HCT116 (cell line): ENCODE results near the gene STAT4. TPM values are rescaled to one million over a fixed set of nuclear protein-coding genes. Genes with fewer than 3 reads are reported as not detected.

Source experiments
- ATAC-seq: fragments of 200-7000 bp; cut with Tn5 transposase; 2 replicates; pipeline ENCODE4 v1.9.1; 2020; ENCODE audit warnings: mild to moderate bottlenecking, moderate library complexity
- BruUV-seq: library from RNA; stranded (reverse); fragments of 400-500 nt; replicated peaks from 2 replicates; lab custom pipeline; 2021; lab: Mats Ljungman, UMichigan
- CTCF ChIA-PET: fragments of 300-600 bp; sonication (Branson Sonifier 250); formaldehyde crosslinking; loops from one replicate; lab custom pipeline; 2021; ENCODE audit warnings: antibody characterized with exemption; lab: Charles Lee
- POLR2A ChIA-PET: fragments of 300-600, 350-600 bp; sonication (Branson Sonifier 250); formaldehyde crosslinking; loops from one replicate; lab custom pipeline; 2021; ENCODE audit warnings: antibody characterized with exemption; lab: Charles Lee
- RAD21 ChIA-PET, 2 experiments: fragments of 300-600 bp; sonication (Branson Sonifier 250); formaldehyde crosslinking; loops; one replicate each; lab custom pipeline; 2023; ENCODE audit warnings: low total read pairs in 2 of 2; ENCODE audit not compliant: uncharacterized antibody in 2 of 2, unreplicated experiment in 2 of 2, low non-redundant PET in 1 of 2; lab: Charles Lee
- DNase-seq: peaks from one replicate; pipeline ENCODE4 v3.0.0-alpha.2; 2010; ENCODE audit warnings: low read depth, low spot score
- H2AFZ ChIP-seq: fragments of 200-600 bp; shearing (Covaris generic), sonication (generic); 2 replicates; pipeline ENCODE4 v1.6.1; 2017; ENCODE audit warnings: low read depth, mixed run types, mixed read lengths, antibody characterized with exemption, low read length; ENCODE audit not compliant: poor library complexity, severe bottlenecking
- H3K27ac ChIP-seq: 2 replicates; pipeline ENCODE4 v1.5.1; 2012; ENCODE audit warnings: low read depth, low read length
- H3K27me3 ChIP-seq: fragments of 200-600 bp; sonication (generic); 2 replicates; pipeline ENCODE4 v1.6.1; 2016; ENCODE audit warnings: mixed run types, low read length, mixed read lengths; ENCODE audit not compliant: insufficient read depth
- H3K36me3 ChIP-seq, 2 experiments: fragments of 200-500 bp in 1 of 2; fragments of 200-600 bp in 1 of 2; sonication (Bioruptor generic) in 1 of 2; sonication (generic) in 1 of 2; 2 replicates each; pipeline versions ENCODE4 v1.5.1 to v1.6.1; 2014 to 2016; ENCODE audit warnings: low read length in 2 of 2, inconsistent platforms in 1 of 2, mixed read lengths in 1 of 2, mixed run types in 1 of 2; ENCODE audit not compliant: insufficient read depth in 2 of 2, control insufficient read depth in 1 of 2
- H3K4me1 ChIP-seq, 2 experiments: fragments of 200-600 bp in 1 of 2; sonication (generic) in 1 of 2; 2 replicates each; pipeline versions ENCODE4 v1.5.1 to v1.6.1; 2012 to 2017; ENCODE audit warnings: low read length in 2 of 2, inconsistent platforms in 1 of 2, mild to moderate bottlenecking in 1 of 2, mixed read lengths in 1 of 2, mixed run types in 1 of 2, moderate library complexity in 1 of 2; ENCODE audit not compliant: insufficient read depth in 2 of 2, control insufficient read depth in 1 of 2
- H3K4me2 ChIP-seq: fragments of 200-600 bp; sonication (generic); 2 replicates; pipeline ENCODE4 v1.6.1; 2017; ENCODE audit warnings: mixed run types, low read length, mixed read lengths
- H3K4me3 ChIP-seq, 2 experiments: fragments of 200-600 bp in 1 of 2; sonication (generic) in 1 of 2; replicated peaks in 1 of 2; 2 replicates each; pipeline ENCODE4 v1.5.1; 2011 to 2016; ENCODE audit warnings: low read length in 2 of 2, control low read depth in 1 of 2, low read depth in 1 of 2, mild to moderate bottlenecking in 1 of 2, mixed read lengths in 1 of 2, mixed run types in 1 of 2
- H3K79me2 ChIP-seq: fragments of 200-600 bp; sonication (generic); 2 replicates; pipeline ENCODE4 v1.6.1; 2017; ENCODE audit warnings: mild to moderate bottlenecking, mixed run types, low read length, moderate library complexity, mixed read lengths; ENCODE audit not compliant: insufficient read depth
- H3K9ac ChIP-seq: fragments of 200-600 bp; sonication (generic); 2 replicates; pipeline ENCODE4 v1.6.1; 2016; ENCODE audit warnings: low read length, mixed read lengths
- H3K9me2 ChIP-seq: fragments of 200-600 bp; sonication (generic), shearing (Covaris generic); 2 replicates; pipeline ENCODE4 v1.6.1; 2017; ENCODE audit warnings: mixed run types, mild to moderate bottlenecking, moderate library complexity; ENCODE audit not compliant: insufficient read depth
- H3K9me3 ChIP-seq, 2 experiments: fragments of 200-500 bp in 1 of 2; fragments of 200-600 bp in 1 of 2; sonication (Bioruptor generic) in 1 of 2; sonication (generic) in 1 of 2; 2 replicates each; pipeline ENCODE4 v1.6.1; 2014 to 2017; ENCODE audit warnings: low read length in 2 of 2, mixed read lengths in 2 of 2, inconsistent platforms in 1 of 2, low read depth in 1 of 2, mild to moderate bottlenecking in 1 of 2, mixed run types in 1 of 2, moderate library complexity in 1 of 2; ENCODE audit not compliant: control insufficient read depth in 1 of 2, insufficient read depth in 1 of 2
- H4K20me1 ChIP-seq: fragments of 200-600 bp; sonication (generic), shearing (Covaris generic); 2 replicates; pipeline ENCODE4 v1.6.1; 2017; ENCODE audit warnings: mixed run types, mild to moderate bottlenecking, moderate library complexity; ENCODE audit not compliant: insufficient read depth
- CBX3 ChIP-seq: IDR thresholded peaks from 2 replicates; pipeline ENCODE4 v1.6.1; 2012; ENCODE audit warnings: low read depth
- CEBPB ChIP-seq: IDR thresholded peaks from 2 replicates; pipeline ENCODE4 v1.6.1; 2012; ENCODE audit warnings: low read depth
- EGR1 ChIP-seq: IDR thresholded peaks from 2 replicates; pipeline ENCODE4 v1.6.1; 2012; ENCODE audit warnings: low read depth
- EZH2 ChIP-seq: fragments of 200-600 bp; sonication (generic); IDR thresholded peaks from 2 replicates; pipeline ENCODE4 v1.6.1; 2017; ENCODE audit warnings: antibody characterized with exemption, mixed run types
- EZH2phosphoT487 ChIP-seq: fragments of 200-600 bp; IDR thresholded peaks from 2 replicates; pipeline ENCODE4 v1.6.1; 2018; ENCODE audit warnings: antibody characterized with exemption, borderline replicate concordance
- FOSL1 ChIP-seq: IDR thresholded peaks from 2 replicates; pipeline ENCODE4 v1.6.1; 2012; ENCODE audit warnings: low read depth
- MAX ChIP-seq: IDR thresholded peaks from 2 replicates; pipeline ENCODE4 v1.6.1; 2012
- SP1 ChIP-seq: IDR thresholded peaks from 2 replicates; pipeline ENCODE4 v1.6.1; 2012; ENCODE audit warnings: low read depth
- SRF ChIP-seq: IDR thresholded peaks from 2 replicates; pipeline ENCODE4 v1.6.1; 2012; ENCODE audit warnings: low read depth
- YY1 ChIP-seq: IDR thresholded peaks from 2 replicates; pipeline ENCODE4 v1.6.1; 2011; ENCODE audit warnings: low read length, low read depth, moderate library complexity, mild to moderate bottlenecking; ENCODE audit not compliant: insufficient replicate concordance; ENCODE audit errors: extremely low read depth
- ZFX ChIP-seq: fragments of 450-650 bp; IDR thresholded peaks from 2 replicates; pipeline ENCODE4 v1.6.1; 2017
- ZNF274 ChIP-seq: fragments of 200-500 bp; sonication (Bioruptor generic); IDR thresholded peaks from 2 replicates; pipeline ENCODE4 v1.6.1; 2014; ENCODE audit warnings: mild to moderate bottlenecking, low read depth, low read length, inconsistent platforms
- intact Hi-C: fragments of 100-400 bp; cut with micrococcal nuclease; formaldehyde crosslinking; loops from 2 replicates; pipeline ENCODE4 v1.10.0; 2022
- total RNA-seq: library from RNA; stranded (reverse); gene quantifications from one replicate; pipeline ENCODE4 v1.2.1, GENCODE V29; 2021; ENCODE audit not compliant: unreplicated experiment
- TF ChIP-seq, protein P1 (sequence below): IDR thresholded peaks from 2 replicates; pipeline ENCODE4 v1.6.1; 2012

Gene STAT4
- total RNA-seq, 1 experiment from 2014 or later: 2.0 TPM

DNA sequence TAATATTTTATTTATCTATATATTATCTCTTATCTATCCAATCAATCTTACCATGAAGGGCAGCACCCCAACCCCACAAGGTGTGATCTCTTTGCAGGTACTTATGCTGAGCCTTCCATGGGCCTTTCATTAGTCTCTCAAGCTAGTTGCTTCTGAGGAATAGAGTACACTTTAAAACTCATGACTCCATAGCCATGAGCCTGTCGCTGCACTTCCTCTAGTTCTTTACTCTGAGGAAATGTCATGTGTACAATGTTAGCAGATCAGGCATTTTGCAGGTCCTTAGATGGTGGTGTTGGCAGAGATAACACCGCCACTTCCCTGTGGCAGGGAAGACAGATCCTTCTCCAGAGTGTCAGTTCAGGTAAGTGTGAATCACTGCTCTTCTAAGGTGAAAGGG is 29.5 kb upstream of the STAT4 start (continued):
- no peak for TF ChIP-seq ZNF274
- no peak for TF ChIP-seq EZH2
- no peak for TF ChIP-seq CEBPB
- no peak for TF ChIP-seq SP1
- no peak for TF ChIP-seq CBX3
- no peak for TF ChIP-seq YY1
- TF ChIP-seq, protein P1, sequence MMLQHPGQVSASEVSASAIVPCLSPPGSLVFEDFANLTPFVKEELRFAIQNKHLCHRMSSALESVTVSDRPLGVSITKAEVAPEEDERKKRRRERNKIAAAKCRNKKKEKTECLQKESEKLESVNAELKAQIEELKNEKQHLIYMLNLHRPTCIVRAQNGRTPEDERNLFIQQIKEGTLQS: no peak
- TF ChIP-seq SRF: no peak
- TF ChIP-seq ZFX: no peak
- TF ChIP-seq FOSL1: no peak
- no peak for TF ChIP-seq EGR1

DNA sequence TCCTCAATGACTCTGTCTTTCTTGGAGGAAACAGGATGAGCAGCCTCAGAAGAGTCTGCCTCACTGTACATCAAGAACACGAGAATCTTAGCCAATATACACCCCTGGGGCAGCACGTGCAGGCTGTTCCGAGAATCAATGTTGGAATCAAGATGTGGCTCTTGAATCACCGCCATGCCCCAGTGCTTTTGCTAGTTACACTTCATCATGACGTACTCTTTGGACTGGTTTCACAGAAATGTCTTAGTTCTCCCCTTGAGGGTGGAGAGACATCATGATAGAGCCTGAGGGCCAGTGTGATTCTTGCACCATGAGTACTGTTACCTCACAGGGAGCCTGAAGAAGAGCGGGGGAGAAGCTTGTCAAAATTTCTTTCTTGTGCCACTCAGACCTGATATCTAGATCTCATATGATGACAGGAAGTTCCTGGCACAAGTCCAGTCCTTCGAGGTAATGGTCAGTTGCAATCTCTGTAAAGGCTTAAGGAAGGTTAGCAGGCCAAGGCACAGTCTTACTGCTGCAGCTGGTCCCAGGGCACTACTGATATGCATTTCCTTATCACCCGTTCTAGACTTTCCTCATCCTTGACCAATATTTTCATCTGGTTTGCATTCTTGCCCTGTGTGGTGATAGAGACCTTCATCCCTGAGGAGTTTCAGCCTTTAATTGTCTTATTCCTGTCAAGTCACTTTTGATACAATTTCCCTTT is 28.2 kb upstream of the STAT4 start:
- Histone ChIP-seq H3K4me1 (peaks cover 0 to 7% of the 10 kb centered on the region in 2 experiments; a peak in 2 of 4 replicates), H3K9me3 (no peaks in the 10 kb centered on the region), H3K4me2 (no peak overlapping the region), H3K4me3 (no peak overlapping the region), H3K79me2 (no peaks in the 10 kb centered on the region), H3K9me2 (no peaks in the 10 kb centered on the region; the same call in 1 of the 2 replicates), H2AFZ (no peak overlapping the region), H3K27ac (no peak overlapping the region), H4K20me1 (no peaks in the 10 kb centered on the region), H3K27me3 (no peaks in the 10 kb centered on the region), H3K36me3 (no peaks in the 10 kb centered on the region), H3K9ac (no peak overlapping the region)
- ChIA-PET CTCF (no interaction called here), RAD21 (no interaction called here), POLR2A (no interaction called here)
- DNase-seq: no peak
- no peak for ATAC-seq
- TF ChIP-seq, protein P1: no peak
- TF ChIP-seq EZH2phosphoT487 (no peak), MAX (no peak), EZH2 (no peak), YY1 (no peak), ZFX (no peak)
- intact Hi-C loops: no loop called here
- BruUV-seq: no TSS peak
